Spinal cord (tissue), 10 donors: ENCODE data around the gene NR2F1. TPM values are rescaled to one million over a fixed set of nuclear protein-coding genes. Genes with fewer than 3 reads are reported as not detected.

Experiments
- DNase-seq, 6 donors: peaks; one replicate each; pipeline versions ENCODE4 v3.0.0 to v3.0.0-alpha.2; 2013 to 2015; ENCODE audit warnings: low spot score in 6 of 6, low read depth in 4 of 6
- H3K27ac ChIP-seq: one replicate; pipeline ENCODE4 v1.5.1; 2013; ENCODE audit warnings: low read depth, low read length, control low read depth
- H3K27me3 ChIP-seq: one replicate; pipeline ENCODE4 v1.6.1; 2013; ENCODE audit warnings: low read length; ENCODE audit not compliant: control insufficient read depth, insufficient read depth
- H3K36me3 ChIP-seq: one replicate; pipeline ENCODE4 v1.6.1; 2013; ENCODE audit warnings: low read length; ENCODE audit not compliant: control insufficient read depth, insufficient read depth
- H3K4me1 ChIP-seq: one replicate; pipeline ENCODE4 v1.6.1; 2013; ENCODE audit warnings: low read length; ENCODE audit not compliant: control insufficient read depth, insufficient read depth
- H3K4me3 ChIP-seq: one replicate; pipeline ENCODE4 v1.5.1; 2013; ENCODE audit warnings: low read depth, low read length, control low read depth
- H3K9me3 ChIP-seq: one replicate; pipeline ENCODE4 v1.6.1; 2013; ENCODE audit warnings: low read length; ENCODE audit not compliant: control insufficient read depth, insufficient read depth
- WGBS: methylation state at CpG from one replicate; pipeline ENCODE4 v1.1.5; 2013; ENCODE audit warnings: missing lambda C conversion rate; ENCODE audit not compliant: insufficient coverage; 5-methylcytosine and 5-hydroxymethylcytosine counted together
- polyA plus RNA-seq, 2 donors: library from polyadenylated mRNA; unstranded; fragments of 120-200 nt; gene quantifications; one replicate each; pipeline ENCODE4 v1.2.1, GENCODE V29; 2013; ENCODE audit not compliant: insufficient read length in 2 of 2
- total RNA-seq, 2 donors: library from RNA; depleted of rRNA in 1 of 2; stranded (reverse); fragments of 120-200 nt in 1 of 2; fragments of >200 nt in 1 of 2; gene quantifications; one replicate each; pipeline versions ENCODE4 v1.2.3 to v1.2.4, GENCODE V29; 2013 to 2014
- donor health status: healthy.

NR2F1 gene
- total and polyA plus RNA-seq, 4 donors = 64.5 to 249 (median 183) TPM

GRCh38 chr5:93635991-93636390 is 53.0 kb downstream of the NR2F1 start:
- H3K27me3 ChIP-seq = no peaks in the 10 kb centered on the region
- no peak overlapping the region for H3K4me3 ChIP-seq
- no peaks in the 10 kb centered on the region for H3K9me3 ChIP-seq
- peaks cover 2% of the 10 kb centered on the region for H3K36me3 ChIP-seq
- H3K27ac ChIP-seq = no peak overlapping the region
- no peaks in the 10 kb centered on the region for H3K4me1 ChIP-seq
- DNase-seq = no peak

- no peak for DNase-seq
- Histone ChIP-seq H3K4me1 (no peaks in the 10 kb centered on the region), H3K9me3 (no peaks in the 10 kb centered on the region), H3K36me3 (peaks cover 2% of the 10 kb centered on the region), H3K27ac (no peak overlapping the region), H3K27me3 (no peaks in the 10 kb centered on the region), H3K4me3 (no peak overlapping the region)
- 100% methylated on average over 1 of the region's 1 CpG for WGBS
Observed at GRCh38 chr5:93636837-93637236, 53.8 kb downstream of the NR2F1 start.

GRCh38 chr5:93637697-93638096 is 54.7 kb downstream of the NR2F1 start:
- Histone ChIP-seq H3K4me3 (no peak overlapping the region), H3K27me3 (no peaks in the 10 kb centered on the region), H3K4me1 (no peaks in the 10 kb centered on the region), H3K36me3 (peaks cover 2% of the 10 kb centered on the region), H3K27ac (no peak overlapping the region), H3K9me3 (no peaks in the 10 kb centered on the region)
- no peak for DNase-seq
- WGBS = no CpG with 5 or more reads among the region's 2 CpGs

GRCh38 chr5:93642526-93642925 is 59.5 kb downstream of the NR2F1 start:
- Histone ChIP-seq H3K4me1 (no peaks in the 10 kb centered on the region), H3K27me3 (no peaks in the 10 kb centered on the region), H3K27ac (no peak overlapping the region), H3K9me3 (no peaks in the 10 kb centered on the region), H3K4me3 (no peak overlapping the region), H3K36me3 (no peaks in the 10 kb centered on the region)
- no peak for DNase-seq
- 100% methylated on average over 2 of the region's 3 CpGs for WGBS

Other genes starting within 250 kb of the NR2F1 start
- gene NR2F1-AS1, start 2.0 kb upstream of the NR2F1 start, total RNA-seq = 10 to 100 TPM; 50.9 to 71.5 TPM
- gene NR2F1-AS1, start 2.0 kb upstream of the NR2F1 start, polyA plus RNA-seq = 10 to 100 TPM; 65.7 to 67.5 TPM
- gene POU5F2, start 158.4 kb downstream of the NR2F1 start, total RNA-seq = 1 to 10 TPM; 1.5 to 4.1 TPM
- under 1 TPM; 0.03 to 0.11 TPM for gene POU5F2, start 158.4 kb downstream of the NR2F1 start, polyA plus RNA-seq